Raji (cell line): ENCODE results near the gene OGFOD1.

ENCODE experiments used
- POLR2A ChIP-seq: IDR thresholded peaks from 2 replicates; pipeline ENCODE4 v1.6.1; 2011; ENCODE audit warnings: low read depth, low read length, control low read depth; ENCODE audit not compliant: insufficient read depth

The OGFOD1 gene

DNA sequence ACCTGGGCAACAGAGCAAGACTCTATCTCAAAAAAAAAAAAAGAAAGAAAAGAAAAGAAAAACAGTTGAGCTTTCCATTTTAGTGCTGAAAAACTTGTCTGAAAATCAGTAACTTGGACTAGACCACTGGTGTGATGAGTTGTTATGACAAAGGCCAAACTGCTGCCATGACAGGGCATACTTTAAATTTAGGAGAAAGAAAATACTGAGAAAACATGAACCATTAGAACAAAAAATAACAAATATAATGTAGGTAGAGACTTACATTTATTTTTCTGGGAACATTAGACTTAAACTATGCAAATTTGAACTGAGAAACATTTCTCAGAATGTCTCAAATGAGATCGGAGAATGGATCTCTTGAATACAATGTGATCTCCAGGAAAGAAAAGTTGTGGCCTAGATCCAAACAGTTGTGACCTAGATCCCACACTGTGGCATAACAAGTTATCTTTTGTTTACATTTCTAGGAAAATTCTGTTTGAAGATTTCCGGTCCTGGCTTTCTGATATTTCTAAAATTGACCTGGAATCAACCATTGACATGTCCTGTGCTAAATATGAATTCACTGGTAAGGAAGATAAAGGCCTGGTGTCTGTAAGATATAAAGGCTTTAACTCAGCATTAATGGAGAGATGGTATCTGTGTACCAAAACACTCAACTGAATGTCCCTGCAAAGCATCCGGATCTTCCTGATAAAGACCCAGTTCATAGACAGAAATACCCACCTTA, 10.9 kb downstream of the OGFOD1 start:
- TF ChIP-seq POLR2A = no peak

DNA sequence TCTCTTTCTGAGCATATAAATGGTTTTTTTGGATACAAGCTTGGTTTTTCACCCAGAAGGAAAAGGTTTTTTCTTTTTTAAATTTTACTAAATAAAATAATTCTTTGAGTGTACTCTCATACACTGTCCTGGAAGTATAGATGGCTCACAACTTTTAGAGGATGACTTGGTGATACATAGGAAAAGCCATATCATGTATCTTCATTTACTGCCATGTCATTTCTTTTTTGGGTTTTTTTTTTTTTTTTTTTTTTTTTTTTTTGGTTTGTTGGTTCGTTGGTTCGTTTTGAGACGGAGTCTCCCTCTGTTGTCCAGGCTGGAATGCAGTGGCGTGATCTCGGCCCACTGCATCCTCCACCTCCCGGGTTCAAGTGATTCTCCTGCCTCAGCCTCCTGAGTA, 11.8 kb downstream of the OGFOD1 start:
- no peak for TF ChIP-seq POLR2A

DNA sequence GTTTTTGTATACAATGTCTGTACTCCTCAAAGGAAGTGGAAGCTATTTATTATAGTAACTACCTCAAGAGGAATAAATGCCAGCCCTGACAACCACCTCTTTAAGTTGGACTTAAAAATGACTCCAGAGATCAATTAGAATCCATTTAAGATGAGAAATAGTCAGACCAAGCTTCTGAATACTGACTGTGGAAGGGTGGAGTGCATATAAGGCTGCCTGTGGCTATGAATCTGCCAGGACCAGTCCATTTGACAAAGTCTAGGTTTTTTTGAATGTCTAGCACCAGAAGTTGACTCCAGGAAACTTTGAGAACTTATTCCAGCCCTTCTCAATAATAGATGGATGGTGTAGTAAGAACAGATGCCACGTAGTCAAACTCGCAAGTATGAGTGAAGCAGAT, 15.0 kb downstream of the OGFOD1 start:
- no peak for TF ChIP-seq POLR2A

DNA sequence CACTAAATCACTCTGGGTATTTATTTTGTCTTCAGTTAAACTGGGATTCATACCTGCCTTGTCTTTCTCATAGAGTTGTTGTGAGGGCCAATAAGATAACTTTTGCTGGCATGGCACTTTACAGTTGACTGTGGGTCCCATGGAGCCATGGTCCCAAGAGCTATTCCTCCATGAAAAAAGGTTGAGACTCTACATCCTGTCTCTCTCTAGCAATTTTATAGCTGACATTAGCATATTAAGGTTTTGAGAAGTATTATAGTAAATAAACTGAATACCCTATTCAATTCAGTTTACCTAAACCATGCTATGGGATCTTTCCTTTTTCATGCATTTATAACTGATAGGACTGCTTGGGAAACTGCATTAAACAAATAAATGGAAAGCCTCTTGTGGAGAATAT, 17.4 kb downstream of the OGFOD1 start:
- TF ChIP-seq POLR2A = no peak

DNA sequence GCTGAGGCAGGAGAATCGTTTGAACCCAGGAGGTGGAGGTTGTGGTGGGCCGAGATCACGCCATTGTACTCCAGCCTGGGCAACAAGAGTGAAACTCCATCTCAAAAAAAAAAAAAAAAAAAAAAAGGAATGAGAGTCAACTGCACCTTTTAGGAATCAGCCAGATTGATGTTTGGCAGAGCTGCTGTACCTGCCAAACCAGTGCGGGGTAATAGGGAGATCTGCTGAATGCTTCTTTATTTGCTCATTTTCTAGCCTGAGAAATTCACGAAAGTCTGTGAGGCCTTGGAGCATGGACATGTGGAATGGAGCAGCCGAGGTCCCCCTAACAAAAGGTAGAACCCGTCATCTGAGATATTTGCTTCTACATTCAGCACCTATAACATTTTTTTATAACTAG, 18.4 kb downstream of the OGFOD1 start:
- TF ChIP-seq POLR2A = no peak

DNA sequence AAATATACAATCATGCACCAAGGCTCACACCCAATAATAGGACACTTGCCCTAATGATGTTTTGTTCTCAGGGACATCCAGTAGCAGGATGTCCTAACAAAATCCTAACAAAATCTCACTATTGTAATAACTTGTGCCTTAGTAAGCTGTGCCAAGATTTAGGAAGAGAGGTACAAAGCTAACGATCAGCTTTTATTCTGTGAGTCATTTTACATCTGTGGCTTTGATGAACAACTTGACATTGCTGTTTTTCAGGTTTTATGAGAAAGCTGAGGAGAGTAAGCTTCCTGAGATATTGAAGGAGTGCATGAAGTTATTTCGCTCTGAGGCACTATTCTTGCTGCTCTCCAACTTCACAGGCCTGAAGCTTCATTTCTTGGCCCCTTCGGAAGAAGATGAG, 18.9 kb downstream of the OGFOD1 start:
- TF ChIP-seq POLR2A = no peak

DNA sequence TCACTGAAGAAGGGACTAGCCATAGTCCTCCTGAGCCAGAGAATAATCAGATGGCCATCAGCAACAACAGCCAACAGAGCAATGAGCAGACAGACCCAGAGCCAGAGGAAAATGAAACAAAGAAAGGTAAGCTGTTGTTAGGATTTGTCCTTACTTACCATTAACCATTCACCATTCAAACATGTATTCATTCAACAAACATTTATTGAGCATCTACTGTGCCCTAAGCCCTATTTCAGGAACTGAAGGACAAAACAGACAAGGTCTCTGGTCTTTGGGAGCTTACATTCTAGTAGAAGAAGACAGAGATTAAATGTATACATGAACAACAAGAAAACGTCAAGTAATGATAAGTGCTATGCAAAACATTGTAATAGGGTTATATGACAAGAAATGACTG, 19.3 kb downstream of the OGFOD1 start:
- TF ChIP-seq POLR2A = no peak

DNA sequence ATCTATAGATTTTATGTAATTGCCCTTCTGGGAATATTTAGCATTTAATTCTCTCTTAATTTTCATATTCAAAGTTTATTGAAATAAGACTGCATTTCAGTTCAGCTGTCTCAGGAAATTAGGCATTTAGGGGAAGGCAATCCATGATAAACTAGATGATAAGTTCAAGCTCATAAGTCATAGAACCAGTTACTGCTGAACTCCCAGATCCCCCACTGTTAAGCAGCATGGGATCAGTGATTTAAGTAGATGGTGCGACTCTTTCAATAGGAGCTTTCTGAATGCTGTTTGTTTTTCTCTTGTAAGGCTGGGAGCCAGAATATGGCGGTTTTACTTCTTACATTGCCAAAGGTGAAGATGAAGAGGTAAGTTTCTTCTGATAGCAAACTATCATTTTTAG, 23.8 kb downstream of the OGFOD1 start:
- no peak for TF ChIP-seq POLR2A

DNA sequence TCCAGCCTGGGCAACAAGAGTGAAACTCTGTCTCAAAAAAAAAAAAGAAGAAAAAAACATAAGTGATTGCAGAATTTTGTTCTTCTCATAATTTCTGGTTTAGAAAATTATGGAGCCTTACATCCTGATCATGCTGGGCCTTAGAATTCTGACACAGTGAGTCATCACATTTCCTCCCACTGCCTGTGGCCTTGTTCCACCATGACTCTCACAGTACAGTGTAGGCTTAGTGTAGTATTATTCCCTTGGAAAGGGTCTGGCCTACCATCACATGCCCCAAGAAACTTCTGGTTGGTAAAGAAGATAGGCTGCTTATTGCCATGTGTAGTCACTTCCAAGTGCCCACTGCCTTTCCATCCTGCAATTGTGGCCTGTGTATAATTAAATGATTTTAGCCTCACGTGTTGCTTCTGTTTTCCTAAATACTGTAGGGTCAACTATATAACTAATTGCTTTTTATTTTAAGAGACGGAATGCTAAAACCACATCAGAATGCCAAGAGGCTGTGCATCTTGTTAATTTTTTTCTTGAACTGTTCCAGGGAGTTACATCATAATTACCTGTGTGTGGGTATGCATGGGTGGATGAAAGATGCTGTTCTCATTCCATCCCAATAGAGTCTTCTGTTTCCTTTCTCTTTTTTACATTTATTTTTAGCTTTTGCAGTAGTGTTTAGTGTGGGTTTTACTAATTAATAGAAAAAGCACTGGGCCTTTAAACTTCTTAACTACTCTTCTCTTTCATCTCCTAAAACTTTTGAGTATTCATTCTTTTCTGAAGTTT, 25.9 kb downstream of the OGFOD1 start:
- TF ChIP-seq POLR2A = no peak

DNA sequence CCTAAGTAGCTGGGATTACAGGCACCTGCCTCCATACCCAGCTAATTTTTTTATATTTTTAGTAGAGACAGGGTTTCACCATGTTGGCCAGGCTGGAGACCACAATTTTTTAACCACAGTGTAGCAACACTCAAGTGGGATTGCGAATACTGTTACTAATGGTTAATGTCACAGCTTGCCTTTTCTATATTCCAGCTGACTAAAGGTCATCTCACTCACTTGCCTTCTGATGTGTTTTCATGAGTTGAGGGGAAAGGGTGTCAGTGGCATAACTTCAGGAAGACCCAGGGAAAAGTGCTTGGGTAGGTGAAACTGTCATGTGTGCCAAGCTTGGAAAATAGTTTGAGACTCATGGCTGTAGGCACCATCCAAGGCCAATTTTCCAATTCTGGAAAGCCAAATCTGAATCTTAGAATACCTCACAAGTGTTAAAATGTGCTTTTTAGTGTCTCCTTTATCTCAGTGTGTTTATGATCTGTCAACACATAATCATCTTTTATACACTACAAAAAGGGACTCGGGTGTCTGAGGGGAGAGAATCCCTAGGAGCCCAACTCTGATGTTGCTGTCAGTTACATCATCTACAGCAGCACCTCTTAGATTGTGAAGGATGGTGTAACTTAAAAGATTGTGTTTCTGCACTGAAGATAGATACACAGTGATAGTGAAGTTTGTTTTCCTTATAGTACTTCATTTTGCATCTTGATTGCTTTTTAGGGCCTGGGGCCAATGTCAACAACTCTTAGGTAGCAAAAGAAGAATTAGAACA, 27.1 kb downstream of the OGFOD1 start:
- no peak for TF ChIP-seq POLR2A

DNA sequence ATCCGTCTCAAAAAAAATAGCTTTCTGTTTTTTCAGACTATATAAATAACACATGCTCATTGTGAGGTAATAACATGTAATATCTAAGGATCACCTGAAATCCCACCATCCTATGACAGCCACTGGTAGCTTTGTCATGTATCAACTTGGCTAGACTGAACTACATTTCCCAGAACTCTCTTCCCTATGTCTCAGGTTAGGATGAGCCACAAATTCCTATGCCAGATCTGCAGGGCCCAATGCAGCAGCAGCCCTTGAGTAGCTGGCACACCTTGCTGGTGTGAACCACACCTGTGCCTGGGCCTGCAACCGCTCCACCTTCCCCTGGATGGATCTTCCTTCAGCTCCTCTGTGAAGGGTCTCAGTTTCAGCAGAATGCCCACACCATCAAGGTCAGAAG, 28.1 kb downstream of the OGFOD1 start:
- TF ChIP-seq POLR2A = no peak

DNA sequence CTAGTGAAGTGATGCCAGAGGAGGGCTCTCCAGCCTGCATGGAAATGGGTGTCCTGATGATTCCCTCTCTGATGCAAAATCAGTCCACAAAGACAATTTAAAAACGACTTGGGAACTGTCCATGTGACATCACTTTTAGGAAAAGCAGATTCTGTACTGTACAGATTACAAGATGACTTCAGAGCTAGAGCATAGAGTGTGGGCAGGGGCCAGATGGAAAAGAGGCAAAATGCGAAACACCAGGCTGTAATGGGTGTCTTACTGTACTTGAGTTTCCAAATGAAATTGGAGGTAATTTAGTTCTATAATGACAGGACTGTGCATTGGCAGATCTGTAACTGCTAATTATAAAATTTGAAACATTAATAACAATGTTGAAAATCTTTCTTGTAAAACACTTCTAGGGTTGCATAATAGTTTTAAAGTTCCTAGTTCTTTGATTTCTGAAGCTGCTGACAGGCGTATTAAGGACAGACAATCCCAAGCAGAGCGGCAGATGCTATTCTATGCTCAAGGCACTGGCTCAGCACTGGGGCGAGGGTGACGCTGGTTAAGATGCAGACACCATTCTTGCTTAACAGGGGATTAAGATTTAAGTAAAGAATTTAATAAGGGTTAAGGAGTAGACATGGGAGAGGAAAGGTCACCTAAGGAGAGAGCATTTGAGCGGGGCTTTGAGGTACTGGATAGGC, 29.6 kb downstream of the OGFOD1 start:
- no peak for TF ChIP-seq POLR2A

DNA sequence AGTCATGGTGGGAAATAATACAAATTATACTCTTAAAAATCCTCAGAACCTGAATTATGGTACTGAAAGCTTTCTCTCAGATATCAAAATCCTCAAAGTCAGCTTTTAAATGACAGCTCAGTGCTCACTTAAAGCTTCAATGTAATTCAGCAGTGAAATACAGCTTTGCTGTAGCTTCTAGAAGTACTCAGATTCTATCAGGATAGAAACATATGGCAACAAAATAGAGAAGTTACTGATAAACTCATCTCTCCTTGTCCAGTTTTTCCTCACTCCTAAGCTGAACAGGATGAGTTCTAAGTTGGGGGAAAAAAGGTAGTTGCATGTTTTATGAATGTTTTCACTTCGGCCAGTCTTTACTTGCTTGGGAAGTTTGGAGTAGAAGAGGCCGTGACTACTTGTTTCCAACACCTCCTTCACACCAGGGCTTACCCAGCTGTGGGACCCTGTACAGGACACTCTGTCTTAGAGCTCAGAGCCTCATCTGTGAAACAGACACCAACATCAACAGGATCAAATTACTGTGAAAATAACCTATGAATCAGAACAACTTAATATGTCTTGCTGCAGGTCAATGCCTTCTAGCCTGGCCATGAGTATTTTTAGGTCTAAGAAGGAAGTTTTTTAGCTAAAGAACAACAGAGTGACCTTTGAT, 30.2 kb downstream of the OGFOD1 start:
- no peak for TF ChIP-seq POLR2A

DNA sequence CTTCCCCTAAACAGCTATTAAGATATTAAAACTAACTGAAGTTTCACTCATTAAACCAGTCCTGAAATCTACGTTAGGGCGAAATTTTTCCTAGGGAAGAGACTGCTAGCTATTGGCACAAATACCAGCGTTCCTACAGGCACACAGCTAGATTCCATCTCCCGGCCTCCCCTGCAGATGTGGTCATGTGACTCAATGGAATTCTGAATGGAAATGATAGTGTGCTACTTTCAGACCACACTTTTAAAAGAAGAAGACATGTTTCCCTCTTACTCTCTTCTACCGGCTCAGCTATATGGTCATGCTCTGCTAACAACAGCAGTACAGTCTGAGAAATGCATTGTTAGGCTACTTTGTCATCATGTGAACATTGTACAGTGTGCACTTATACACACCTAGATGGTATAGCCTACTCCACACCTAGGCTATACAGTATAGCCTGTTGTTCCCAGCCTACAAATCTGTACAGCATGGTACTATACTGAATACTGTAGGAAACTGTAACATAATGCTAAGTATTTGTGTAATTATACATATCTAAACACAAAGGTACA, 31.4 kb downstream of the OGFOD1 start:
- no peak for TF ChIP-seq POLR2A
